ENCODE data around the gene RC3H1. TPM values are rescaled to one million over a fixed set of nuclear protein-coding genes. Genes with fewer than 3 reads are reported as not detected.
"Not testable (repeated sequence)": the region's sequence is repeated elsewhere in the genome, so short reads cannot be mapped to it uniquely, and the experiment has no call there.

RC3H1 gene
- total and polyA plus RNA-seq, 9 donors, result 5.2 to 21.6 (median 9.7) TPM

- H3K4me1 ChIP-seq (ENCODE audit: control insufficient read depth, insufficient read depth, low read length), result no peaks in the 10 kb centered on the region
- no CpG with 5 or more reads among the region's 2 CpGs for WGBS (ENCODE audit: insufficient coverage)
- H3K27ac ChIP-seq (ENCODE audit: low read length), result no peak overlapping the region
- H3K36me3 ChIP-seq (ENCODE audit: control insufficient read depth, insufficient read depth, low read length), result peaks cover 6% of the 10 kb centered on the region
- no peaks in the 10 kb centered on the region for H3K27me3 ChIP-seq (ENCODE audit: control insufficient read depth, insufficient read depth, low read length)
- peak; percentile 73 for DNase-seq
- no peak overlapping the region for H3K4me3 ChIP-seq (ENCODE audit: low read length)
- no peaks in the 10 kb centered on the region for H3K9me3 ChIP-seq (replicated peaks; ENCODE audit: control insufficient read depth, low read depth, low read length)
Observed at GRCh38 chr1:174005032-174005431, 17.1 kb downstream of the RC3H1 start.

DNA sequence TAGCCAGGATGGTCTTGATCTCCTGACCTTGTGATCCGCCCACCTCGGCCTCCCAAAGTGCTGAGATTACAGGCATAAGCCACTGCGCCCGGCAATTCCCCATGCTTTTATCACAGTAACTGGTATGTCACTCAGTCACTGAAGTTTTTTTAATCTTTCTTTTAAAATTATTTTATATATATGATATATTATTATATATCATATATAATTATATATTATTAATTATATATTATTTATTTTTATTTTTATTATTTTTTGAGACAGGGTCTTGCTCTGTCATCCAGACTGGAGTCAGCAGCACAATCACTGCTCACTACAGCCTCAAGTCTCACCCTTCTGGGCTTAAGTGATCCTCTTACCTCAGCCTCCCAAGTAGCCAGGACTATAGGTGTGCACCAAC is 18.3 kb downstream of the RC3H1 start:
- Histone ChIP-seq H3K27ac (ENCODE audit: low read length) (no peak overlapping the region), H3K27me3 (ENCODE audit: control insufficient read depth, insufficient read depth, low read length) (no peaks in the 10 kb centered on the region), H3K36me3 (ENCODE audit: control insufficient read depth, insufficient read depth, low read length) (peaks cover 9% of the 10 kb centered on the region), H3K4me3 (ENCODE audit: low read length) (no peak overlapping the region), H3K9me3 (replicated peaks; ENCODE audit: control insufficient read depth, low read depth, low read length) (no peaks in the 10 kb centered on the region), H3K4me1 (ENCODE audit: control insufficient read depth, insufficient read depth, low read length) (no peaks in the 10 kb centered on the region)
- WGBS (ENCODE audit: insufficient coverage), result no CpG with 5 or more reads among the region's 4 CpGs
- no peak for DNase-seq

GRCh38 chr1:174001573-174001972 is 20.6 kb downstream of the RC3H1 start:
- Histone ChIP-seq H3K4me1 (ENCODE audit: control insufficient read depth, insufficient read depth, low read length) (no peaks in the 10 kb centered on the region), H3K27me3 (ENCODE audit: control insufficient read depth, insufficient read depth, low read length) (no peaks in the 10 kb centered on the region), H3K4me3 (ENCODE audit: low read length) (no peak overlapping the region), H3K27ac (ENCODE audit: low read length) (no peak overlapping the region), H3K9me3 (replicated peaks; ENCODE audit: control insufficient read depth, low read depth, low read length) (no peaks in the 10 kb centered on the region), H3K36me3 (ENCODE audit: control insufficient read depth, insufficient read depth, low read length) (peaks cover 8% of the 10 kb centered on the region)
- 20% methylated on average over 1 of the region's 3 CpGs for WGBS (ENCODE audit: insufficient coverage)
- DNase-seq, result no peak

GRCh38 chr1:174000371-174000770 is 21.8 kb downstream of the RC3H1 start:
- H3K36me3 ChIP-seq (ENCODE audit: control insufficient read depth, insufficient read depth, low read length), result peaks cover 8% of the 10 kb centered on the region
- no peak overlapping the region for H3K27ac ChIP-seq (ENCODE audit: low read length)
- no peaks in the 10 kb centered on the region for H3K4me1 ChIP-seq (ENCODE audit: control insufficient read depth, insufficient read depth, low read length)
- no peak overlapping the region for H3K4me3 ChIP-seq (ENCODE audit: low read length)
- DNase-seq, result peak; percentile 8
- no peaks in the 10 kb centered on the region for H3K27me3 ChIP-seq (ENCODE audit: control insufficient read depth, insufficient read depth, low read length)
- no peaks in the 10 kb centered on the region for H3K9me3 ChIP-seq (replicated peaks; ENCODE audit: control insufficient read depth, low read depth, low read length)
- WGBS (ENCODE audit: insufficient coverage), result no CpG with 5 or more reads among the region's 3 CpGs

GRCh38 chr1:173997791-173998190 is 24.4 kb downstream of the RC3H1 start:
- DNase-seq, result no peak
- H3K4me3 ChIP-seq (ENCODE audit: low read length), result no peak overlapping the region
- no peaks in the 10 kb centered on the region for H3K27me3 ChIP-seq (ENCODE audit: control insufficient read depth, insufficient read depth, low read length)
- no peaks in the 10 kb centered on the region for H3K9me3 ChIP-seq (replicated peaks; ENCODE audit: control insufficient read depth, low read depth, low read length)
- H3K27ac ChIP-seq (ENCODE audit: low read length), result no peak overlapping the region
- peaks cover 6% of the 10 kb centered on the region for H3K36me3 ChIP-seq (ENCODE audit: control insufficient read depth, insufficient read depth, low read length)
- no CpG with 5 or more reads among the region's 1 CpG for WGBS (ENCODE audit: insufficient coverage)
- H3K4me1 ChIP-seq (ENCODE audit: control insufficient read depth, insufficient read depth, low read length), result no peaks in the 10 kb centered on the region

DNA sequence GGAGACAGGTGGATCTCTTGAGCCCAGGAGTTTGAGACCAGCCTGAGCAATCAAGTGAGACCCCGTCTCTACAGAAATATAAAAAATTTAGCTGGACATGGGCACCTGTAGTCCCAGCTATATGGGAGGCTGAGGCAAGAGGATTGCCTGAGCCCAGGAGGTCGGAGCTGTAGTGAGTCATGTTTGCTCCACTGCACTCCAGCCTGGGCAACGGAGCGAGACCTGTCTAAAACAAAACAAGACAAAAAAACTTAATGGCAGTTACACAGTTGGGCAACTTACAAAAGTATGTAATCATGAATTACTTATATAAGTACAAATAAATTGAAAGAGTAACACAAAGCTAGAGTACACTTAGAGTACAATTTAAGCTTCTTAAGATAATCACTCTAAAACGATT is 25.2 kb downstream of the RC3H1 start:
- H3K27ac ChIP-seq (ENCODE audit: low read length), result no peak overlapping the region
- DNase-seq, result no peak
- H3K4me1 ChIP-seq (ENCODE audit: control insufficient read depth, insufficient read depth, low read length), result no peaks in the 10 kb centered on the region
- no peaks in the 10 kb centered on the region for H3K27me3 ChIP-seq (ENCODE audit: control insufficient read depth, insufficient read depth, low read length)
- H3K9me3 ChIP-seq (replicated peaks; ENCODE audit: control insufficient read depth, low read depth, low read length), result no peaks in the 10 kb centered on the region
- 100% methylated on average over 1 of the region's 5 CpGs for WGBS (ENCODE audit: insufficient coverage)
- peaks cover 9% of the 10 kb centered on the region for H3K36me3 ChIP-seq (ENCODE audit: control insufficient read depth, insufficient read depth, low read length)
- no peak overlapping the region for H3K4me3 ChIP-seq (ENCODE audit: low read length)

- Histone ChIP-seq H3K27ac (ENCODE audit: low read length) (no peak overlapping the region), H3K27me3 (ENCODE audit: control insufficient read depth, insufficient read depth, low read length) (no peaks in the 10 kb centered on the region), H3K4me1 (ENCODE audit: control insufficient read depth, insufficient read depth, low read length) (no peaks in the 10 kb centered on the region), H3K4me3 (ENCODE audit: low read length) (no peak overlapping the region), H3K36me3 (ENCODE audit: control insufficient read depth, insufficient read depth, low read length) (peaks cover 15% of the 10 kb centered on the region), H3K9me3 (replicated peaks; ENCODE audit: control insufficient read depth, low read depth, low read length) (no peaks in the 10 kb centered on the region)
- DNase-seq, result no peak
Observed at GRCh38 chr1:173995475-173995874, 26.7 kb downstream of the RC3H1 start.

DNA sequence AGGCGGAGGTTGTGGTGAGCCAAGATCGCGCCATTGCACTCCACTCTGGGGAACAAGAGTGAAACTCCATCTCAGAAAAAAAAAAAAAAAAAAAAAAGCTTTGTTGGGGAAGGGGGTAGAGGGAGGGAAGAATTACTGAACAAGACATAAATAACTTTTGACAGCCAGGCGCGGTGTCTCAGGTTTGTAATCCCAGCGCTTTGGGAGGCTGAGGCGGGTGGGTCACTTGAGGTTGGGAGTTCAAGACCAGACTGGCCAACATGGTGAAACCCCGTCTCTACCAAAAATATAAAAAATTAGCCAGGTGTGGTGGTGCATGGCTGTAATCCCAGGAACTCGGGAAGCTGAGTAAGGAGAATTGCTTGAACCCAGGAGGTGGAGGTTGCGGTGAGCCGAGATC is 28.2 kb downstream of the RC3H1 start:
- peaks cover 21% of the 10 kb centered on the region for H3K36me3 ChIP-seq (ENCODE audit: control insufficient read depth, insufficient read depth, low read length)

GRCh38 chr1:173988068-173988467 is 34.1 kb downstream of the RC3H1 start:
- H3K27ac ChIP-seq (ENCODE audit: low read length), result no peak overlapping the region
- H3K4me1 ChIP-seq (ENCODE audit: control insufficient read depth, insufficient read depth, low read length), result no peaks in the 10 kb centered on the region
- no peak for DNase-seq
- no peak overlapping the region for H3K4me3 ChIP-seq (ENCODE audit: low read length)
- no peaks in the 10 kb centered on the region for H3K9me3 ChIP-seq (replicated peaks; ENCODE audit: control insufficient read depth, low read depth, low read length)
- H3K27me3 ChIP-seq (ENCODE audit: control insufficient read depth, insufficient read depth, low read length), result no peaks in the 10 kb centered on the region
- H3K36me3 ChIP-seq (ENCODE audit: control insufficient read depth, insufficient read depth, low read length), result peaks cover 23% of the 10 kb centered on the region

More for the DNA sequence above, 28.2 kb downstream of the RC3H1 start:
- H3K9me3 ChIP-seq (replicated peaks; ENCODE audit: control insufficient read depth, low read depth, low read length); H3K4me3 ChIP-seq (ENCODE audit: low read length); H3K4me1 ChIP-seq (ENCODE audit: control insufficient read depth, insufficient read depth, low read length); H3K27ac ChIP-seq (ENCODE audit: low read length); H3K27me3 ChIP-seq (ENCODE audit: control insufficient read depth, insufficient read depth, low read length); DNase-seq: not testable (repeated sequence)
- 100% methylated on average over 3 of the region's 11 CpGs for WGBS (ENCODE audit: insufficient coverage)

- no peaks in the 10 kb centered on the region for H3K27me3 ChIP-seq (ENCODE audit: control insufficient read depth, insufficient read depth, low read length)
- no peak overlapping the region for H3K4me3 ChIP-seq (ENCODE audit: low read length)
- no peak for DNase-seq
- no peak overlapping the region for H3K27ac ChIP-seq (ENCODE audit: low read length)
- no CpG with 5 or more reads among the region's 3 CpGs for WGBS (ENCODE audit: insufficient coverage)
- H3K9me3 ChIP-seq (replicated peaks; ENCODE audit: control insufficient read depth, low read depth, low read length), result no peaks in the 10 kb centered on the region
- H3K36me3 ChIP-seq (ENCODE audit: control insufficient read depth, insufficient read depth, low read length), result peaks cover 21% of the 10 kb centered on the region
- no peaks in the 10 kb centered on the region for H3K4me1 ChIP-seq (ENCODE audit: control insufficient read depth, insufficient read depth, low read length)
Observed at GRCh38 chr1:173986951-173987350, 35.2 kb downstream of the RC3H1 start.

GRCh38 chr1:173970252-173970651 is 51.9 kb downstream of the RC3H1 start:
- DNase-seq, result no peak
- Histone ChIP-seq H3K9me3 (replicated peaks; ENCODE audit: control insufficient read depth, low read depth, low read length) (no peaks in the 10 kb centered on the region), H3K27me3 (ENCODE audit: control insufficient read depth, insufficient read depth, low read length) (no peaks in the 10 kb centered on the region), H3K4me1 (ENCODE audit: control insufficient read depth, insufficient read depth, low read length) (no peaks in the 10 kb centered on the region), H3K27ac (ENCODE audit: low read length) (no peak overlapping the region), H3K36me3 (ENCODE audit: control insufficient read depth, insufficient read depth, low read length) (peaks cover 27% of the 10 kb centered on the region), H3K4me3 (ENCODE audit: low read length) (no peak overlapping the region)
- no CpG with 5 or more reads among the region's 3 CpGs for WGBS (ENCODE audit: insufficient coverage)

Measured in muscle of leg (tissue), 11 donors.